ENCODE results near the gene MTMR12. TPM values are rescaled to one million over a fixed set of nuclear protein-coding genes. Genes with fewer than 3 reads are reported as not detected.

Gene MTMR12
- polyA plus RNA-seq, 10 donors: 12.4 to 22.4 (median 17.9) TPM

GRCh38 chr5:32197032-32197431, 115.7 kb downstream of the MTMR12 start:
- no peak for DNase-seq

GRCh38 chr5:32195265-32195664, 117.5 kb downstream of the MTMR12 start:
- DNase-seq: no peak

GRCh38 chr5:32193591-32193990, 119.1 kb downstream of the MTMR12 start:
- DNase-seq: peak; percentile 69 to 78 (median 76)

GRCh38 chr5:32190095-32190494, 122.6 kb downstream of the MTMR12 start:
- DNase-seq: peak; percentile 88 to 96 (median 91)

GRCh38 chr5:32187675-32188074, 125.1 kb downstream of the MTMR12 start:
- DNase-seq: no peak

- DNase-seq: no peak
Observed at GRCh38 chr5:32182463-32183063, 130.2 kb downstream of the MTMR12 start.

Other genes starting within 250 kb of the MTMR12 start
- 10 to 100 TPM; 49.2 to 72.3 (median 59.1) TPM for gene GOLPH3, start 138.6 kb downstream of the MTMR12 start, polyA plus RNA-seq (ENCODE audit: insufficient read length in 10 of 10)
- gene ZFR, start 131.8 kb upstream of the MTMR12 start, polyA plus RNA-seq (ENCODE audit: insufficient read length in 10 of 10): 10 to 100 TPM; 66.2 to 95.1 (median 80.9) TPM